ENCODE measurements around the gene NUDT13. TPM values are rescaled to one million over a fixed set of nuclear protein-coding genes. Genes with fewer than 3 reads are reported as not detected.

NUDT13 gene
- polyA plus RNA-seq, 2 of the 4 experiments (the other 2 are of a cell fraction) = 3.8 to 4.9 TPM

GRCh38 chr10:73152009-73152408 is 41.8 kb downstream of the NUDT13 start:
- ATAC-seq (no peak), DNase-seq (ENCODE audit: low read depth in 1 of 2, low spot score in 1 of 2) (no peak), FAIRE-seq (peak; percentile 23)
- TF ChIP-seq HOXA7 (CRISPR knock-in tag; IDR thresholded peaks at IDR 0.05) (no peak), ATOH8 (CRISPR knock-in tag; IDR thresholded peaks at IDR 0.05; ENCODE audit: low read depth) (no peak), HOXB5 (CRISPR knock-in tag; IDR thresholded peaks at IDR 0.05) (no peak), KDM1A (IDR thresholded peaks at IDR 0.05; ENCODE audit: low read depth) (no peak), SREBF2 (IDR thresholded peaks at IDR 0.05) (no peak), RARB (CRISPR knock-in tag; IDR thresholded peaks at IDR 0.05) (no peak), FOSB (CRISPR knock-in tag; IDR thresholded peaks at IDR 0.05) (no peak), FOSL2 (IDR thresholded peaks at IDR 0.05) (no peak), FOSL2 (CRISPR knock-in tag; IDR thresholded peaks at IDR 0.05) (no peak), SMC3 (IDR thresholded peaks at IDR 0.05) (no peak), PBX3 (IDR thresholded peaks at IDR 0.05) (no peak), ZSCAN20 (CRISPR knock-in tag; IDR thresholded peaks at IDR 0.05) (no peak), RFX5 (IDR thresholded peaks at IDR 0.05) (no peak), BHLHE40 (IDR thresholded peaks at IDR 0.05; ENCODE audit: low read depth, low read length) (no peak)
- TF ChIP-seq, protein P1, sequence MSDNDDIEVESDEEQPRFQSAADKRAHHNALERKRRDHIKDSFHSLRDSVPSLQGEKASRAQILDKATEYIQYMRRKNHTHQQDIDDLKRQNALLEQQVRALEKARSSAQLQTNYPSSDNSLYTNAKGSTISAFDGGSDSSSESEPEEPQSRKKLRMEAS (IDR thresholded peaks at IDR 0.05) = no peak
- Histone ChIP-seq H3K9me3 (no peaks in the 10 kb centered on the region), H3K4me2 (no peak overlapping the region), H3K4me1 (no peaks in the 10 kb centered on the region), H3K4me3 (no peak overlapping the region), H3K27ac (no peak overlapping the region)
- WGBS (ENCODE audit: missing lambda C conversion rate) = 89% methylated on average over 3 of the region's 3 CpGs
- CTCF ChIA-PET = interaction anchor here (0.6 to 1.6 kb wide), 3 partner anchors 8 to 203 kb away, joined by 3 to 6 read pairs (median 5); no protein-coding TSS in a partner anchor
- POLR2A ChIA-PET = no interaction called here

- ChIA-PET POLR2A (interaction anchor here (0.6 kb wide), 1 partner anchor 12 kb away, joined by 6 read pairs; no protein-coding TSS in a partner anchor), CTCF (interaction anchor here (0.6 to 3.2 kb wide), 6 partner anchors 13 to 531 kb away, joined by 3 to 9 read pairs (median 4); partner anchors contain the start of genes ECD, FAM149B1 and P4HA1)
- WGBS (ENCODE audit: missing lambda C conversion rate) = 89% methylated on average over 3 of the region's 3 CpGs
Observed at GRCh38 chr10:73156054-73156453, 45.8 kb downstream of the NUDT13 start.

More at GRCh38 chr10:73156054-73156453, 45.8 kb downstream of the NUDT13 start:
- no peaks in the 10 kb centered on the region for H3K4me1 ChIP-seq
- DNase-seq (ENCODE audit: low read depth in 1 of 2, low spot score in 1 of 2) (no peak), ATAC-seq (no peak), FAIRE-seq (no peak)
- H3K4me2 ChIP-seq = no peak overlapping the region
- TF ChIP-seq NFE2L2 (conservative IDR thresholded peaks at IDR 0.05; ENCODE audit: low read length) (no peak), MAFK (IDR thresholded peaks at IDR 0.05; ENCODE audit: partially characterized antibody) (no peak), ELK1 (IDR thresholded peaks at IDR 0.05; ENCODE audit: low read depth, low read length) (no peak), FOXS1 (CRISPR knock-in tag; IDR thresholded peaks at IDR 0.05) (no peak), HDAC2 (IDR thresholded peaks at IDR 0.05) (no peak), RAD21 (conservative IDR thresholded peaks at IDR 0.05 in 1 of 2, IDR thresholded peaks at IDR 0.05 in 1 of 2) (no peak), BHLHE40 (IDR thresholded peaks at IDR 0.05; ENCODE audit: low read depth, low read length) (no peak), PHF8 (IDR thresholded peaks at IDR 0.05; ENCODE audit: borderline replicate concordance, low read depth) (no peak), GATA3 (IDR thresholded peaks at IDR 0.05; ENCODE audit: borderline replicate concordance) (no peak), FOSB (CRISPR knock-in tag; IDR thresholded peaks at IDR 0.05) (no peak), RFX5 (IDR thresholded peaks at IDR 0.05) (no peak), HOXA7 (CRISPR knock-in tag; IDR thresholded peaks at IDR 0.05) (no peak), ATOH8 (CRISPR knock-in tag; IDR thresholded peaks at IDR 0.05; ENCODE audit: low read depth) (no peak), CHD4 (IDR thresholded peaks at IDR 0.05; ENCODE audit: borderline replicate concordance) (no peak), POLR2A (IDR thresholded peaks at IDR 0.05; ENCODE audit: low read length) (no peak), KDM5A (IDR thresholded peaks at IDR 0.05) (no peak), FOSL2 (IDR thresholded peaks at IDR 0.05) (no peak), FOSL2 (CRISPR knock-in tag; IDR thresholded peaks at IDR 0.05) (no peak), HOXB13 (CRISPR knock-in tag; IDR thresholded peaks at IDR 0.05; ENCODE audit: low read depth) (no peak)
- TF ChIP-seq, protein P2, sequence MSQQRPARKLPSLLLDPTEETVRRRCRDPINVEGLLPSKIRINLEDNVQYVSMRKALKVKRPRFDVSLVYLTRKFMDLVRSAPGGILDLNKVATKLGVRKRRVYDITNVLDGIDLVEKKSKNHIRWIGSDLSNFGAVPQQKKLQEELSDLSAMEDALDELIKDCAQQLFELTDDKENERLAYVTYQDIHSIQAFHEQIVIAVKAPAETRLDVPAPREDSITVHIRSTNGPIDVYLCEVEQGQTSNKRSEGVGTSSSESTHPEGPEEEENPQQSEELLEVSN (IDR thresholded peaks at IDR 0.05; ENCODE audit: borderline replicate concordance, low read depth) = no peak
- TF ChIP-seq, protein P3, sequence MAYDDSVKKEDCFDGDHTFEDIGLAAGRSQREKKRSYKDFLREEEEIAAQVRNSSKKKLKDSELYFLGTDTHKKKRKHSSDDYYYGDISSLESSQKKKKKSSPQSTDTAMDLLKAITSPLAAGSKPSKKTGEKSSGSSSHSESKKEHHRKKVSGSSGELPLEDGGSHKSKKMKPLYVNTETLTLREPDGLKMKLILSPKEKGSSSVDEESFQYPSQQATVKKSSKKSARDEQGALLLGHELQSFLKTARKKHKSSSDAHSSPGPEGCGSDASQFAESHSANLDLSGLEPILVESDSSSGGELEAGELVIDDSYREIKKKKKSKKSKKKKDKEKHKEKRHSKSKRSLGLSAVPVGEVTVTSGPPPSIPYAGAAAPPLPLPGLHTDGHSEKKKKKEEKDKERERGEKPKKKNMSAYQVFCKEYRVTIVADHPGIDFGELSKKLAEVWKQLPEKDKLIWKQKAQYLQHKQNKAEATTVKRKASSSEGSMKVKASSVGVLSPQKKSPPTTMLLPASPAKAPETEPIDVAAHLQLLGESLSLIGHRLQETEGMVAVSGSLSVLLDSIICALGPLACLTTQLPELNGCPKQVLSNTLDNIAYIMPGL (CRISPR knock-in tag; IDR thresholded peaks at IDR 0.05; ENCODE audit: borderline replicate concordance) = no peak
- no peak overlapping the region for H3K27ac ChIP-seq
- no peaks in the 10 kb centered on the region for H3K9me3 ChIP-seq
- H3K4me3 ChIP-seq = no peak overlapping the region
